Central memory CD4-positive, alpha-beta T cell (primary cell): ENCODE results near the gene GNAQ.
A peak's percentile ranks its signal among the peaks of the same experiment; 100 is the strongest.

Experiments used
- DNase-seq: peaks from one replicate; pipeline ENCODE4 v3.0.0; 2022

GNAQ gene

DNA sequence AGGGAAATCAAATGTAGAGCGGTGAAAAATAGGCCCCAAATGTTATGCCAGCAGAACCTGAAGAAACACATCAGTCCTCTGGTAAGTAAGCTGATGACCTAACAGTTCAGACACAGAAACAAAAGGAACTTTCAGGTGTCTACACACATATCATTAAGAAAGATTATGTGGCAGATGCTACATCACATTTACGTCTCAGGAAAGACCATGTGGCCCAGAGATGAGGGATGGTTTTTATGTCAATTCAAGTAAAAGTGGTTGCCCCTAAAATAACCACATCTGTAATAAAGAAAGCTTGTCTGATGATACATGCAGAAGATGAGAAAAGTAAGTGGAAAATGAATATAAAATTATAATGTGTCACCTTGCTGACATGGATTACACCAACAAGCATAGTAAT, 31.4 kb downstream of the GNAQ start:
- no peak for DNase-seq

DNA sequence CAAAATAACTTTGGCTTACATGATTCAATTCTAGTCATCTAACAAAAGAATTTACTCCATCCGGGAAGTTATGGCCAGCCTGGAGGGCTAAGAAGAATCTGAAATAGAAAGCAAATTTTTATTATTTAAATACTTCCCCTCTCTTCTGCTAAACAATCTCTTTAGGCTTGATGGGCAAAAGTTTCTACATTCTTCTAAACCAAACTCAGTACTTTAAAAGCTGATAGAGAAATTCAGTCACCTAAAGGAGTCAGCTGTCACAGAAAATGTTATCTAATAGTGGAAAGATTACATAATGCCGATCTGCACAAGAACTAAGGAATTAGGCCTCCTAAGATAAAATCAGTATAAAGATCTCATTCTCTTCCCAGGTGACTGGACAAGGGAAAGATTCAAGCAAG, 32.4 kb downstream of the GNAQ start:
- DNase-seq = no peak

DNA sequence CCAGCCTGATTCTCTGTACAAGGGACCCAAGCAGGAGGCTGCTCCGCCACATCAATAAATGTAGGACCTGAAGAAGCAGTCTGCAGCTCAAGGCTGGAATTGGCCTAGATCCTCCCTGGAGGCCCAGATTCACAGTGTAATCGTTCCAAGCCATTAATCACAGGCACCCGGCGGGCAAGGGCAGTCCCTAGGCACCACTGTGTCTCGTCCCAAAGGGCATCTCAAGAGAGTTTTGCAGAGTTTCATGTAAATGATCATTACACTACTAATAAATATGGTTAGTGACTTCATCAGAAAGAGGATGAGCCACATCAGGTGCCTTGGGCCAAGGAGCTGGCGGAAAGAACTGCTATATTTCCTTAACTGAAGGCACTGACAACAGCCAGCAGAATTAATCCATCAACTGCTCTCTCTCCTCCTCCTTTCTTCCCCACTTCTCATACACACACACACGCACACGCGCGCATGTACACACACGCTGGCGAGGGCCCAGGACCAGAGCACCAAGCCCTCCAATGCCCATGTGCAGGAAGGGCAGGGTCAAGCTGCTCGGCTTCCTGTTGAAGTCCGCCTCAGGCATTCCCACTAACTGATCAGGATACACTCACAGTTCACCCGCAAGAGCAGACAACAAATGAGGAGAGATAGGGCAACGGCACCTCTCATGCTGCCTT, 33.9 kb downstream of the GNAQ start:
- DNase-seq = no peak

DNA sequence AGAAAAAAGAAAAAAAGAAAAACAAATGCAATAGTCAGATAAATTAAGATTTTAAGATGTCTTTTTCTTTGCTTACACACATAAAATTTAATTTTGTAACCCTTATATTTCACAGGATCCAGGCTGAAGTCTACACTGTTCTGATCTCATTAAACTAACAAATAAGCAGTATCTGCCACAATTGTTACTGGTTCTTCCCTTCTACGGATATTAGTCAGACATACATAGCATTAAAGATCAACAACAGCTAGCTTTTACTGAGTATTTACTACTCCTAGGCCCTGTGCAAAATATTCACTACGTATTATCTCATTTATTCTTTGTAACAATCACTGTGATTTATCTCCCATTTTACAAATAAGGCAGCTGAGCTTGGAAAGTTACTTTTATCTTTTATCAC, 34.9 kb downstream of the GNAQ start:
- no peak for DNase-seq

DNA sequence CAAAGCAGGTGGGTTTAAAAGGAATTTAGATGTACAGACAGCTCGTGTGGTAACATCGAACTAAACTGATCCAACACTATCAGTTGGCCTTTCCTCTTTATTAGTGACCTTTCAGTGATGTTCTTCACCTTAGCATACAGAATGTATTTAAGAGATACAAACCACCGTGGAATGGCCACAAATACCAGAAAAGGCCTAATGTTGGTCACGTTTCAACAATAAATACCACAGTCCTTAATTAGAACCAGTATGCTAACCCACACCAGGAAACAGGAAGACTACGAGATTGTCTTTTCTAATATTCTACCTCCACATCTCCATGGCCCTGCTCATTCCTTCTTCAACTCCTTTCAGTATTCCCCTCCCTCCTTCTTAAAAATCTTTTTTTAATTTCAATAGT, 40.4 kb downstream of the GNAQ start:
- DNase-seq = no peak

DNA sequence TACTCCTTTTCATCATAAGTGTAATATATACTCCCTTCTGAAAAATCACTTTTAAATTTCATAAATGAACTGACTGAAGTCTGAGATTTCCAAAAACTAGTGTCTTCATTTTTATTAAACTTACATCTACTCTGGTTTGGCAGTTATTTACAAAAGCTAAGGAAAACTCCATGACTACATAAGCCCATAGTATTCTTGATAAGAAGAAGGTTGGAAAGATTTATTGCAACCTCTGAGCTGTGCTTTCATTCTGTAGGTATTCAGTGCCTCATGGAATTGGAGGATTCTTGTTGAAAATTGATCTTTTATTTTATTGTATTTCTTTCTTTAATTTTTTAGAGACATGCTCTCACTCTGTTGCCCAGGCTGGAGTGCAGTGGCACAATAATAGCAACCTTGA, 41.7 kb downstream of the GNAQ start:
- DNase-seq = no peak

DNA sequence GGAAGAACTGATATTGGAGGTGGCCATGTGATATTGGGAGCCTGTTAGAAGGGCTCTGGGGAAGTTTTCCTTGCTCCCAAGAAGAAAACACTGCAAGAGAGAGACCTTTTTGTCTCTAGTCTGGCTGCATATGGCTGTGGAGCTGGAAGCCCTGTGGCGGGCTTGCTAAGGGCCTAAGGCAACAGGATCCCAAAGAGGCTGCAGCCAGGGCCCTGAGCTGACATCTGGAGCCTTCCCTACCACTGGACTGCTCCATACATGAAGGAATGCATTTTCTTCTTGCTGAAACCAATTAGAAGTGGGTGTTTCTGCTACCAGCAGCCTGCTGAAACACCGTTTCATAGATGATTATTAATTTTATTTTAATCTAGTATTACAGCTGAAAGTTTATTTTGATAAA, 42.2 kb downstream of the GNAQ start:
- DNase-seq = no peak

DNA sequence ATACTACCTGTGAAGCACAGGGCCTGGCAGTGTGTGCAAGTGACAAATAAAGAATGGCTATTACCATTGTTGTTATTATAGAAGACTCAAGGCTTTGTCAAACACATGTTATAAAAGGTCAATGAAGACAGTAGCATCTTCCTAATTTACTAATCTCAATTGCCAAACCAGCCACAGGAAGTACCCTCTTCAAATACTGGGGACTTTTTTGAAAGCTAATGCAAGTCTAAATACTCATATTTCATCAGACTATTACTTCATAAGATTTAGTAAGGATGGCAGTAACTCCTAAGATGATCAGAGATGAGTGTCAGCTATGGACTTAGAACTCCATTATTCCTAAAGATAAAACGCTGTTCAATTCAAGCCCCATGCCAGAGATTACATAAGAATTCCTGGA, 43.0 kb downstream of the GNAQ start:
- no peak for DNase-seq

DNA sequence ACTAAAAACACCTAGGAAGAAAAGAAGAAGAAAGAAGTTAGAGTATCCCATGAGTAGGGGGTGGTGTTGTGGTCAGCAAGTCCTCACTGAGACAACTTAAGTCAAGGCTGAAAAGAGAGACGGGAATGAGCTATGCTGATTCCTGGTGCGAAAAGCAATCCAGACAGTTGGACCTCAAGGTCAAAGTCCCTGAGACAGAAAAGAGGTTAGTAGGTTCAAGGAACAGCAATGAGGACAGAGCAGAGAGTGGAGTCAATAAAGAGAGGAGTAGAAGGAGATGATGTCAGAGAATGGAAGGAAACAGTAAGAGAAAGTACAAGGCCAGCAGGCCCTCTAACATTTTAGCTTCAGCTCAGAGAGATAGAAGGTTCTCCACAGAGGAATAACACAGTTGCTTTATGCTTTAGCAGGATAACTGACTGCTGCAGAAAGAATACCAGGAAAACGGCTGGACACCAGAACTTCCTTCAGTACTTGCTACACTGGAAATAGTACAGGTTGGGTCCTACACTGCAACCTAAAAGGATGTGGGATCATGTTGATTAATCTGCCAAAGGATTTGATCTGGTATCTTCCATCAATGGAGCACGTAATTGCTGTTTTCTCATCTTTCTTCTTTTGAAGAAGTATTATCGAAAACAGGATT, 43.6 kb downstream of the GNAQ start:
- no peak for DNase-seq

DNA sequence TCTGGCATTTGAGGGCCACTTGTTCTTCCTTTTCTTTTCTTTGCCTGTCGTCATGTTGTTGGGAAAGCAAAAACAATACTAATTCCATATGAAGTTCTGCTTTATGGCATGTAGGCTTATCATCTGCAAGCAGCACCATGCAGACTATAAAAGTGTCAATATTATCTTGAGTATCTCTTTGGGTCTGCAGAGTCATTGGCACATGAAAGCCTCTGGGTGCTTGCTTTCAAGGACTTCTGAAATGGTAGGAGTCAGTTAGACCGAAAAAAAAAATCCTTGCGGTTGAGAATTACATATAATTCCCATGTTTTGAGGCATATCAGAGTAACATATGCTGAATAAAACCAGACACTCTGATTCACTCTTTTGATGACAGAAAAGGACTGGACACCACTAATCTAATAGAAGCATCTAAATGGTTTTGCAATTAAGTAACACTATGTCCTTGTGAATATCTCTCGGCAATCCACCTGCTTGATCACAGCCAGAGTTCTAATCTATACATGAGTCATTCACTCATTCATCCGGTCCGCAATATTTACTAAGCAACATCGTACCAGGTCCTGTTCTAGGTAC, 44.4 kb downstream of the GNAQ start:
- no peak for DNase-seq

DNA sequence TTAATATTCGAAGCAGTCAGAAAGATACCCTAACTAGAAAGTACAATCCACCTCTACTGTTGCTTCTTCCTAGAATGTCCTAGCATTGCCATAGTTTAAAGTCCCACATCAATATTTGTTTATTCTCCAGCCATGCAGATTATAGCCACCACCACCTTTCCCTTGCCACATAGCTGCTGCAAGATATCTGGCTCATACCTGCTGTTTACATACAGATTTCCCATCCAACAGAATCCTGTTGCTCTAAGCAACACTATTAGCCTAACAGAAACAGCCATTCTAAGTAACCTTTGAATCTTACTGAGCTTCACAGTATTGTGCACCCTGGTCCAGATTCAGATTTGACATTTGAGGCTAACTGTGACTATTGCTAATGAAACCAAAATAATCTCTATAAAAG, 45.6 kb downstream of the GNAQ start:
- no peak for DNase-seq

DNA sequence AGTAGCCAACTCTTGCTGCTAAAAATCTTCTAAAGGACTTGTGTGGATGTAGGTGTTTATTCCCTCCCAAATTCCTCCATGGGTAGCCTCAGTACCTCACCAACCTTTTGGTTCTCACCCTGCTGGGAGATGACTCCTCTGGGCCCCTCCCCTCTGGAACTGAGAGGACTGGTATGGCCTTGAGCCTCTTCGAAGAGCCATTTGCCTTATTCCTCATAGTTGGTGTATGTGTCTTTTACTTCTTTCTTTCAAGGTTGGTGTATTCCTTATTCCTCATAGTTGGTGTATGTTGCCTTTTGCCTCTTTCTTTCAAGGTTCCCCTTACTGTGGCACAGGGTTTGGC, 48.3 kb downstream of the GNAQ start:
- DNase-seq = no peak

DNA sequence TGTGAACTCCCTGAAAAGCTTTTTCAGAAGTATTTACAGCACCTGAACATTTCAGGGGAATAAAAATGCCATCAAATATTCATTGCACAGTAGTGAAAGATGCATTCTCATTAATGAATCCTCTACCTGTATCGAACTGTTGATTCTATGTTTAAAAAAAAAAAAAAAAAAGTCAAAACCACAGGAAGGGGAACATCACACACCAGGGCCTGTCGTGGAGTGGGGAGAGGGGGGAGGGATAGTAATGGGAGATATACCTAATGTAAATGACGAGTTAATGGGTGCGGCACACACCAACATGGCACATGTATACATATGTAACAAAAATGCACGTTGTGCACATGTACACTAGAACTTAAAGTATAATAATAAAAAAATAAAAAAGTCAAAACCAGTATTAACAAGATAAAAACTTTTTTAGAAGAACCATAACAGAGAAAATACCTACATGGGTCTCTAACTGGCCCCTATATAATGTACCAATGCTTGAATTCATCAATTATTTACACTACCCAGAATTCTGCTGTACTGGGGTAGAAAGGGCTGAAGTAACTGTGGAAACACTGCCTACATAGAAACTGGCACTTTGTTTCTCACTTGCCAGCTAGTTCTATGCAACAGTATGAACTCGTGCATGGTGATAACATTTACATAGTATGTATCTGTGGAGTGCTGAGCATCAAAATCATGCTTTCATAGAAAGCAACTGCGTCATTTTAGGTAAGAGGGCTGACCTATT, 48.9 kb downstream of the GNAQ start:
- no peak for DNase-seq

DNA sequence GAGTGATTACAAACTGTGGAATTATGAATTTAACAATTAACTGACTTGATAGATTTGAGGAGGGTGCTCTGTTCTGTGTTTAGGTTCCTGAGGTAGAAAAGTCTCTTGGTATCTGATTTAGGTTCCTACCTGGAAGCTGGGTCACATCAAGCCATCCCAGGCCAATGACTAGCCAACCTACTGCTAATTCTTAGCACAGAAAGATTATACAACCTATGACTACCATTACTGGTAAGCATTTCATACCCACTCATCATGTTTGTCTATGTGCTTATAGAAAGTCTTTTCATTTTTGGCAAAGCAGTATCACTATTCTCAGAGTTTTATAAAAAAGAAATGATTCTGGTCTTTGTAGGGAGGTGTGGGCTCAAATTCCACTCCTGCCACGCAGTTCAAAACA, 49.7 kb downstream of the GNAQ start:
- DNase-seq = no peak

DNA sequence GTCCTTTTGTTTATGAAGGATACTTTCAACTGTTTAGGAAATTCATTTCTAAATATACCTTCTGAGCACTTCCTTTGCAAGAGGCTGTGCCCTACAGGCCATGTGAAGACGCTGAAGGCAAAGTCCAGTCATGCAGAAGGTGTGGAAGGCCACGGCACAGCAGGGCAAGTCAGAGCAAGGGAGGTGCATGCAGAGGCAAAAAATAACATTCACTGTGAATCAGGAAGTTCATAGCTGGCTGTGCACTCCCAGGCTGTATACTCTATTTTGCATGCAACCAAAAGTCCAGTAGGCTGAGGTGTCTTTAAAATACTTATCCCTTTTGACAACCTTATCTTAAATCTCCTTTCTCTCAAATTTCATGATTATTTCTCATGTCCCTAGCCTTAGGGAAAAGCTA, 50.3 kb downstream of the GNAQ start:
- no peak for DNase-seq

DNA sequence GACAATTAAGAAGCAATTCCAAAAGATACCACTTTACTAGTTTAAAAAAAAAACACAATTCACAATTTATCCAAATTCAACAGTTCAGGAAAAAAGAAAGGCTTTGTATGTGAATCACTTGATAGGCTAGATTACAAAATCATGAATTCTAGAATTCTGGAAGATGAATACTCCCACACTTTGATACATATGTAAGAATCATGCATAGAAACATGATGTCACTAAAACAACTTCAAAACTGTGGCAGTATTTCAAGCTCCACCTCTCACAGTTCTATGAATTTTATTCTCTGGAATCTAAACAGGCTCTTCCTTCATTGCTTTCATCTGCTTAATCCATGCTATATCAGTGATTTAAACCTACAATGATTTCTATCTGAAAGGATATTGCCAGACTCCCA, 51.0 kb downstream of the GNAQ start:
- no peak for DNase-seq

DNA sequence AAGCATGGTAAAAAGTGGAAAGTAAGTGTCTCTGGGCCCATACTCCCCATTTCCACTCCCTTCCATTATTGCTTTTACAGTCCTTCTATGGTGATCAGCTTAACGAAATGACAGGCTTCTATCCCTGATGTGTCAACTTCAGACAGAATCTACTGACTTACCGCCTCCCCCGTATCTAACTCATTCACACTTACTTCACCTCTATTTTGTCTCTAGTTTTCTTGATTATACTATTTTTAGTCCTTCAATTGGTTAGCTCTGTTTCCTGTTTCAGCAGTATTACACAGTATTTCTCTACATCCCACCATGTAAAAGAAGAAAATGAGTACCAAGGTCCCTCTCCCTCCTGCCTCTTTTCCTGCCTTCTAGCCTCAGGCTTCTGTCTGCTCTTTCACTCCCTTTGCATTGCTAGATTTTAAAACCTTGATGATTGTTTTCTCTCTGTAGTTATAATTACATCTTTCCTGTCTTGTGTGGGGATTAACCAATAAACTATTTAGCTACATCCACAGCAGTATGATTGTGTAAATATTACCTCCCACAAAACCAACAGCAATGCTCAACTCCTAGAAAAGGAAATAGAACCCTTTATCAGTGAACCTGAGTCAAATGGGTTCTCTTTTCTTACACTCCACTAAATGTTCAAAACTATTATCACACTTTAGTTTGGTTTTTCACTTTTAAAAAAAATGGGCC, 53.4 kb downstream of the GNAQ start:
- DNase-seq = no peak

DNA sequence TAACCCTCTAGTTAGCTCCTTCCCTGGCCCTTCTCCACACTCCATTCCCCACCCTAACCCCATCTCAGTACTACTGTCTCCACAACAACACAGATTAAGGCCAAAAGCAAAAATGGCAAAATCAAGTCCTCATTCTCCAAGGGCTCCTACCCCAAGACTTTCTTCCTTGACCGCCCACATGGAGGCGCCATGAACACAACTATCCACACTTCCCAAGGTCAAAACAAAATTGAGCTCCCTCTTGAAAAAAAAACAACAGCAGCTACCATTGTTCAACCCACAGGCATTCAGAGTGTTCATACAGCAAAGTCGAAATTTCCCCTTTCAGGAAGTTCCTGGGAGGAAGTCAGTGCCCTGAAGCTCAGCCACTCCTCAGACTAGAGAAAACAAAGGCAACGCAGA, 54.4 kb downstream of the GNAQ start:
- peak; percentile 35 for DNase-seq

DNA sequence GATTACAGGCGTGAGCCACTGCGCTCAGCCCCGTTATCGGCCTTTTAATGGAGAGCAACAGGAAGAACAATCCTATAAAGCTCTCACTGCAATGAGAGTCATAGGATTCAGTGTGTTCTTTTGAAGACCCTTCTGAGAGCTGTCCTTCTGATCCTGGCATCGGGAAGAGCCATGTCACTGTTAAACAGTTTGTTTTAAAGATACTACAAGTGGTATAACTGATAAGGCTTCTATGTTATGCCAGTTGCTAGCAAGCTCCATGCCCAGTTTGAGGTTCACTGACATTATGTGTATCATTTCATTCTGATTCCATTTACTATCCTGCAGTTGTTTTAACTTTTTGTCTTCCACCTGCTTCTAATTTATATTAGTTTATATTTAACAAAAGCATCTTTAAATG, 55.8 kb downstream of the GNAQ start:
- no peak for DNase-seq

DNA sequence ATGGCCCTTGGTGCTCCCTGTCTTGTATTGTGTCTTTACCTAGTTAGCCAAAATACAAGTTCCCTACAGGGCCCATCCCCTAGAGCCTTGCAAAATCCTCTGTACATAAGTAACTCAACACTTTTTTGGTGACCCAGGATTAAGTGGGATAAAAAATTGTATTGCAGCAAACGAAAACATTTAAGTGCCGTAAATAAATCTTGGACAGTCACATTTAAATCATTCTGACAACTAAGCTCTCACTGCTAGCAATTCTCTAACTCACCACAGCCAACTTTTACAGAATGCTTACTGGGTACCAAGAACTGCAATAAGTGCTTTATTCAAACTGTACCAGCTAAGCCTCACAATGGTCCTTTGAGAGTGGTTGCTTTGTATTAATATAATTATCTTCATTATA, 56.6 kb downstream of the GNAQ start:
- no peak for DNase-seq

DNA sequence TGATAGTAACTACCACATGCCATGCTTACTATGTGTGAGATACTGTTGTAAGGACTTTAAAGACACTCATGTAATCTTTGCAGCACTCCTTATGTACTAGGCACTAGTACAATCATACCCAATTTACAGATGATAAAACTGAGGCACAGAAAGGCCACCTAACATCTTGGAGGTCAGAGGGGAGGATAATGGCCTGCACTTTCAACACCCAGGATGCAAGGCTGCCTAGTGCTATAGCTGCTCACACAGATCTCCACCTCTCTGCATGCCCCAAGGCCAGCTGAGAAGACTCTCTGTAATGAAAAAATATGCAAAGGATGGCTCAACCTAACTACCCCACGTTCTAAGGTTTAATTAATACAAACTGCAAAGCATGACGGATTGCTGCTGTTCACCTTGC, 57.2 kb downstream of the GNAQ start:
- DNase-seq = no peak

DNA sequence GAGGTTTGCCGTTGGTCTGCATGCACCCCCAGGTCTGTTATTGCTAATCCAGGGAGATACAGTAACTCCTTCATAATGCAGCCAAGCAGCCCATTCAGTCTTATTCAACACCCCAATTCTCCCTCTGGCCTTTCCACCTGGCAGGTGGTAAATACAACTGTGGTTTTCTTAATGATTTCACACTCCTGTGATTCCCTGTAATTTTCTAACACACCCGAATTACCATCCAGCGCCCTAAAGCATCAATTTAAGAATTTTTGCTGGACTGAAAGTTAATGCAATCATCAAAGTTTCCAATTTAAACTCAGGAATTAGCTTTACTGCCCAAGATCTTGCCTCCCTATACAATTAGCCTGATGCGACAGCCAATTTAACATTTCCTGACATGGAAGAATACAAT, 62.5 kb downstream of the GNAQ start:
- DNase-seq = no peak

DNA sequence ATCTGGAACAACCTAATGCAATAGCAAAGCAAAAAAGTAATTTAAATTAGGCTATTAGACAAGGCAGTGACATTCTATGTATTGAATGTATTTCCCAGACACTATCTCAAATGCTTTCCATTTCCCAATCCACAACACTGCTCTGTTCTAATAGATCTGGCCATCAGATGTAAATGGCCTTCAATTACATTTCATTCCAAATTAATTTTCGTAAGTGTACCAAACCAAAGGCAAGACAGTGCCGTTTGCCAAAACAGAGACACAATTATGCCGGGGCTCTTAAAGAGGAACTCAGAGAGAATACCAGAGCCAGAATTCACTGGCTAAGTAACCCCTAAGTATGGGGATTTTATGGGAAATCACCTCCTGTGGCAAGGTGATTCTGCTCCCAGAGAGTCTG, 63.1 kb downstream of the GNAQ start:
- DNase-seq = no peak

DNA sequence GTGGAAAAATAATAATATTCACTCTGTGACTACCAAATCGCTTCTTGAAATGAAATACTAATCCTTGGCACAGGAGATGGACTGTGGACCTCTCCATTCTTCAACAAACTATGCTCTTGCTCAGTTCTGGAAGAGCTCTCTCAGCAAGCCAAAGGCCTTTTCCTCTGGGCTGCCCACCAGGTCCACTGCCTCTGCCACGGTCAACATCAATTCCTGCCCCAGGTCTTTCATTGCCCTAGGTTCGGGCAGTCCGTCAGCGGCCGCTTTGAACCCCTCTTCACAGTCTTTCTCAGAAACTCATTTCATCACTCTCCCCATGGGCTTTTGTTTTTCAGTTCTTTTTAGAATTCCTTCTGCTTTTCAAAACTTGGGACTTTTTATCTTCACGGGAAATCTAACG, 64.9 kb downstream of the GNAQ start:
- no peak for DNase-seq
